Karpas-422 (cell line): ENCODE results near the gene KIZ. TPM values are rescaled to one million over a fixed set of nuclear protein-coding genes. Genes with fewer than 3 reads are reported as not detected.

Experiments
- DNase-seq: peaks from one replicate; pipeline ENCODE4 v3.0.0-alpha.2; 2015
- H2AFZ ChIP-seq: fragments of 200-600 bp; sonication (generic); 2 replicates; pipeline ENCODE4 v1.6.1; 2014; ENCODE audit warnings: antibody characterized with exemption, low read length, mixed read lengths
- H3K27ac ChIP-seq: fragments of 200-600 bp; sonication (generic); 2 replicates; pipeline ENCODE4 v1.5.1; 2014; ENCODE audit warnings: mild to moderate bottlenecking, low read length, moderate library complexity
- H3K27me3 ChIP-seq: fragments of 200-600 bp; sonication (generic); 2 replicates; pipeline ENCODE4 v1.6.1; 2014; ENCODE audit warnings: low read length, mixed read lengths
- H3K36me3 ChIP-seq: fragments of 200-600 bp; sonication (generic); 2 replicates; pipeline ENCODE4 v1.6.1; 2014; ENCODE audit warnings: low read length, mixed read lengths; ENCODE audit not compliant: insufficient read depth
- H3K4me1 ChIP-seq: fragments of 200-600 bp; sonication (generic); 2 replicates; pipeline ENCODE4 v1.6.1; 2014; ENCODE audit warnings: mild to moderate bottlenecking, low read length, mixed read lengths
- H3K4me2 ChIP-seq: fragments of 200-600 bp; sonication (generic); 2 replicates; pipeline ENCODE4 v1.6.1; 2014; ENCODE audit warnings: low read length, low read depth, mild to moderate bottlenecking; ENCODE audit not compliant: poor library complexity, severe bottlenecking
- H3K4me3 ChIP-seq: fragments of 200-600 bp; sonication (generic); 2 replicates; pipeline ENCODE4 v1.5.1; 2014; ENCODE audit warnings: mild to moderate bottlenecking, antibody characterized with exemption, low read length, mixed read lengths
- H3K79me2 ChIP-seq: fragments of 200-600 bp; sonication (generic); 2 replicates; pipeline ENCODE4 v1.6.1; 2014; ENCODE audit warnings: mild to moderate bottlenecking, low read length, mixed read lengths
- H3K9ac ChIP-seq: fragments of 200-600 bp; sonication (generic); 2 replicates; pipeline ENCODE4 v1.6.0; 2014; ENCODE audit warnings: low read length
- H3K9me2 ChIP-seq: fragments of 200-600 bp; sonication (generic), shearing (Covaris generic); replicated peaks from 2 replicates; pipeline ENCODE4 v1.6.0; 2014; ENCODE audit warnings: mild to moderate bottlenecking, low read length, moderate library complexity; ENCODE audit not compliant: insufficient read depth
- H3K9me3 ChIP-seq: fragments of 300-700, 200-600 bp; sonication (generic); 2 replicates; pipeline ENCODE4 v1.6.1; 2014; ENCODE audit warnings: low read length, mixed read lengths
- H4K20me1 ChIP-seq: fragments of 200-600 bp; sonication (generic); 2 replicates; pipeline ENCODE4 v1.6.1; 2014; ENCODE audit warnings: mild to moderate bottlenecking, antibody characterized with exemption, low read length, low read depth; ENCODE audit not compliant: insufficient read depth
- total RNA-seq: library from RNA; depleted of rRNA; stranded (reverse); fragments of >200 nt; shearing (Covaris generic); gene quantifications from 2 replicates; pipeline ENCODE4 v1.2.3, GENCODE V29; 2014; ENCODE audit warnings: low replicate concordance

Gene KIZ
- total RNA-seq, 1 experiment from 2014 or later: 22.1 TPM

DNA sequence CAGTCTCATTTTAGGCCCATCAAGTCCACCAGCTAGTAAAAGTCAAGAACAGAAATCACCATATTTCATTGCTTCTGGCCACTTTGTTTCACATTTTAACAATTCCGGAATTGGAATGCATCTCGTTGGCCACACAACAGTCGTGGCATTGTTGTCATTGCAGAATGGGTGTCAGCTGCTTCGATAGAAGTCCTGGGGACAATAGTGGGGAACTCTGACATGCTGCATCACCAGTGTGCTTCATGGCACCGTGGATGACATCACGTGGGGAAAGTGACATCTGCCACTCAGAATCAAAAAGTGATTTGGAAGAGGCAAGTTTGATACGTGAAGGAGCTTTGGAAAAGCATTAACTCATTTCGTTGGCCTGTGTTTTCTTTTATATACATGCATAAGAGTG lies 133.5 kb downstream of the KIZ start:
- no peak overlapping the region for H2AFZ ChIP-seq
- no peak overlapping the region for H3K27ac ChIP-seq
- H3K9me3 ChIP-seq: no peaks in the 10 kb centered on the region
- H3K4me3 ChIP-seq: no peak overlapping the region
- H3K4me1 ChIP-seq: no peaks in the 10 kb centered on the region
- H3K27me3 ChIP-seq: no peaks in the 10 kb centered on the region
- H4K20me1 ChIP-seq: no peaks in the 10 kb centered on the region
- no peak overlapping the region for H3K4me2 ChIP-seq
- no peaks in the 10 kb centered on the region for H3K36me3 ChIP-seq
- no peaks in the 10 kb centered on the region for H3K79me2 ChIP-seq
- no peak overlapping the region for H3K9ac ChIP-seq
- DNase-seq: no peak
- no peaks in the 10 kb centered on the region for H3K9me2 ChIP-seq

DNA sequence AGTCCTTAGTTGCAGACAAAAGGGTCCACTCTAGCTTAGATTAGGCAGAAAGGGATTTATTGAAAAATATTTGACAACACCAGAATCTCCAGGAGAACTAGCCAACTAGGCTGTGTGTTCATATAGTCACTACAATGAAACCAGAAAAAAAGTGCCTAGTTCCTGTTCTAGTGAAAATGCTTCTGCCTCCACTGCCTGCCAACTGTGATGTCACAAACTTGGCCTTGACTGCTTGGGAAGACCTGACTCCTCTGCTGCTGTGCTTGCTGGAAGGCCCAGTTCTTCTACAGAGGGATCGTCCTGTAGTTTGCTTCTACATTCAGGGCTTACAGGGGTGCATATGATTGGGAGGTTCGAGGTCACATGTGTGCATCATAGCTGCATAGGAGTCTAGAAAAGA lies 136.9 kb downstream of the KIZ start:
- H3K4me2 ChIP-seq: no peak overlapping the region
- DNase-seq: no peak
- no peak overlapping the region for H3K27ac ChIP-seq
- no peaks in the 10 kb centered on the region for H3K36me3 ChIP-seq
- H2AFZ ChIP-seq: no peak overlapping the region
- H4K20me1 ChIP-seq: no peaks in the 10 kb centered on the region
- H3K4me1 ChIP-seq: no peaks in the 10 kb centered on the region
- no peaks in the 10 kb centered on the region for H3K9me2 ChIP-seq
- H3K79me2 ChIP-seq: no peaks in the 10 kb centered on the region
- H3K9ac ChIP-seq: no peak overlapping the region
- no peaks in the 10 kb centered on the region for H3K27me3 ChIP-seq
- H3K9me3 ChIP-seq: no peaks in the 10 kb centered on the region
- no peak overlapping the region for H3K4me3 ChIP-seq

DNA sequence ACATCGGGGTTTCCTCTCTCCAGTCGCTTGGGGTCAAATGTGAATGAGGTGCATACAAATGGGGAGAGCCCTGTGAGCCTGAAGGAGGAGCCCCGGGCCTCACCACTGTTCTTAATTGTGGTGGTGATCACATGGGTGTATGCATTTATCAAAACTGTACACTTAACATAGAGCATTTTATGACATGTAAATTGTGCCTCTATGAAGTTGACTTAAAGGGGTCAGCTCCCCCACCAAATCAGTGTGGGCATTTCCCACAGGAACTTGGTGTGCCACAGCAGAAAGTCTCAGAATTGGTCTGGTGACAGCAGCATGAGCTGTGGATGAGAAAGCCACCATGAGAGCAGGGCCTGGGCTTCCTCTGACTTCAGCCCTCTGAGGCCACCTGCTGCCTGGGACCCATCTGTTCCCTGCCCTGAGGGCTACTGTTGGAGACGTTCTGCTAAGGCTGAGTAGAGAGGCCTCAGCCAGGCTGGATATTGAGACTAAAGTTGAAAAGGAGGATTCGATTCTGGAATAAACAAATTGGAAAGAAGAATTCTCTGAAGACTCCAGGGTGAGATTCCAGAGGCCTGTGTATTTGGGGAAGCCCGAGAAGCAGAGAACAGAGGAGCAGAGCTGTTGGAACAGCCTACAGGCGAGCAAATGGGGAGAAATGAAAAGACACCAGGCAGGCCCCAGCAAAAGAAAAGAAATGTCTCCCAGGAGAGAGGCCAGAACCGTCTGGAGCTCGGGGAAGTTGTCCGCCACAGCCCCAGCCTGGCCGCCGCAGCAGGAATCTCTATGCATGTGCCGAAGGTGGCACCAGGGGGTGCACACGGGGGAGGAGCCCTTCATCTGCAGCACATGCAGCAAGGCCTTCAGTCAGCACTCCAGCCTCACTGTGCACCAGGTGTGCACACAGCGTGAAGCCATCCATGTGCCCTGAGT lies 139.6 kb downstream of the KIZ start:
- Histone ChIP-seq H3K9ac (no peak overlapping the region), H3K9me2 (no peaks in the 10 kb centered on the region), H4K20me1 (no peaks in the 10 kb centered on the region), H3K27me3 (no peaks in the 10 kb centered on the region), H3K4me1 (no peaks in the 10 kb centered on the region), H3K9me3 (no peaks in the 10 kb centered on the region), H3K27ac (no peak overlapping the region), H2AFZ (no peak overlapping the region), H3K36me3 (no peaks in the 10 kb centered on the region), H3K79me2 (no peaks in the 10 kb centered on the region), H3K4me2 (no peak overlapping the region), H3K4me3 (no peak overlapping the region)
- no peak for DNase-seq

DNA sequence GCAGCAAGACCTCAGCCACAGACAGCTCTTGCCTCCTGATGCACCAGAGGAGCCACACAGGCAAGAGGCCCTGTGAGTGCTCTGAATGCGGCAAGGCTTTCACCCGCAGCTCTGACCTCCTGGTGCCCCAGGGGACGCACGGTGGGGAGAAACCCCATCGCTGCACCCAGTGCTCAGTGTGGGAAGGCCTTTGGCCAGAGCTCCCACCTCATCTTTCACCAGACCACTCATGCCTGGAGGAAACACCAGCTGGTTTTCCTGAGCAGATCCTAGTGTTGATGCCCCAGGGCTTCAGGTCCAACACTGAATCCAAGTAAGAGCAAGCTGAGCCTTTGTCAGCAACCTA lies 140.3 kb downstream of the KIZ start:
- no peak overlapping the region for H3K27ac ChIP-seq
- H3K9me3 ChIP-seq: no peaks in the 10 kb centered on the region
- H3K9me2 ChIP-seq: no peaks in the 10 kb centered on the region
- H3K4me1 ChIP-seq: no peaks in the 10 kb centered on the region
- H3K27me3 ChIP-seq: no peaks in the 10 kb centered on the region
- no peak overlapping the region for H3K9ac ChIP-seq
- H3K36me3 ChIP-seq: no peaks in the 10 kb centered on the region
- H2AFZ ChIP-seq: no peak overlapping the region
- H4K20me1 ChIP-seq: no peaks in the 10 kb centered on the region
- H3K79me2 ChIP-seq: no peaks in the 10 kb centered on the region
- no peak overlapping the region for H3K4me2 ChIP-seq
- H3K4me3 ChIP-seq: no peak overlapping the region
- no peak for DNase-seq

DNA sequence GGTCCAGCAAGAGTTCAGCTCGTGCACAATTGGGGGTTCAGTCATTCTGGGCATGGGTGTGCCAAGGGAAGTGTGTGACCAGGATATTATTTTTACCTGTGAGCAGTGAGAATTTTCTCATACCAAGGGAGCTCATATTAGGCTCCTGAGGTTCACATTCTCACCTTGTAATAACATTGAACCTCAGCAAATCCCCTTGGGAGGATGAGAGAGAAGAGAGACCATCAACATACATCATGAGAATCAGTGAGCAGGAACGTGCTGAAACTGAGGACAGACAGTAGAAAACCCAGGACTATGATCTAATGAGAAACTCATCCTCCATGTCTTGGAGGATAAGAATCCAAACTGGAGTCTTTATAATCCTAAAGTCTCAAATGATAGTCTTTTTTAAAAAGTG lies 143.9 kb downstream of the KIZ start:
- no peak overlapping the region for H3K4me3 ChIP-seq
- DNase-seq: no peak
- H3K79me2 ChIP-seq: no peaks in the 10 kb centered on the region
- H3K4me1 ChIP-seq: no peaks in the 10 kb centered on the region
- H3K9ac ChIP-seq: no peak overlapping the region
- no peaks in the 10 kb centered on the region for H3K36me3 ChIP-seq
- H3K27me3 ChIP-seq: no peaks in the 10 kb centered on the region
- no peaks in the 10 kb centered on the region for H4K20me1 ChIP-seq
- H3K27ac ChIP-seq: no peak overlapping the region
- H3K9me2 ChIP-seq: no peaks in the 10 kb centered on the region
- no peak overlapping the region for H3K4me2 ChIP-seq
- no peak overlapping the region for H2AFZ ChIP-seq
- H3K9me3 ChIP-seq: no peaks in the 10 kb centered on the region

- H3K27me3 ChIP-seq: no peaks in the 10 kb centered on the region
- H3K9me2 ChIP-seq: no peaks in the 10 kb centered on the region
- no peak overlapping the region for H3K4me3 ChIP-seq
- no peak for DNase-seq
- no peaks in the 10 kb centered on the region for H3K79me2 ChIP-seq
- no peak overlapping the region for H2AFZ ChIP-seq
- H3K9me3 ChIP-seq: no peaks in the 10 kb centered on the region
- no peaks in the 10 kb centered on the region for H3K4me1 ChIP-seq
- no peak overlapping the region for H3K4me2 ChIP-seq
- H4K20me1 ChIP-seq: no peaks in the 10 kb centered on the region
- H3K9ac ChIP-seq: no peak overlapping the region
- H3K36me3 ChIP-seq: no peaks in the 10 kb centered on the region
- H3K27ac ChIP-seq: no peak overlapping the region
Observed at GRCh38 chr20:21270806-21271205, 144.9 kb downstream of the KIZ start.

DNA sequence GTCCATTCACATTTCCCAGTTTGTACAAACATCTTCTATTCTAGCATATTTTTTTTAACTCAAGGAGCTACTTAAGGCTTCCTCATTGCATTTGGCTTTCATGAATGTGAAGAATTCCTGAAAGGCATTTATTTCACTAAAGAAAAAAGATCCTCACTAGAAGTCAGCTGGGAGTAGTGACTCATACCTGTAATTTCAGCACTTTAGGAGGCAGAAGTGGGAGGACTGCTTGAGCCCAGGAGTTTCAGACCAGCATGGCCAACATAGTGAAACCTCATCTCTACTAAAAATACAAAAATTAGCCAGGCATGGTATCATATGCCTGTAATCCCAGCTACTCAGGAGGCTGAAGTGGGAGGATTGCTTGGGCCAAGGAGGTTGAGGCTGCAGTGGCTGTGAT lies 146.4 kb downstream of the KIZ start:
- no peak overlapping the region for H3K9ac ChIP-seq
- no peak overlapping the region for H3K4me2 ChIP-seq
- no peaks in the 10 kb centered on the region for H3K79me2 ChIP-seq
- H3K9me2 ChIP-seq: no peaks in the 10 kb centered on the region
- no peaks in the 10 kb centered on the region for H3K4me1 ChIP-seq
- DNase-seq: no peak
- H3K9me3 ChIP-seq: no peaks in the 10 kb centered on the region
- H2AFZ ChIP-seq: no peak overlapping the region
- H3K27me3 ChIP-seq: no peaks in the 10 kb centered on the region
- no peaks in the 10 kb centered on the region for H3K36me3 ChIP-seq
- H3K4me3 ChIP-seq: no peak overlapping the region
- H3K27ac ChIP-seq: no peak overlapping the region
- H4K20me1 ChIP-seq: no peaks in the 10 kb centered on the region

DNA sequence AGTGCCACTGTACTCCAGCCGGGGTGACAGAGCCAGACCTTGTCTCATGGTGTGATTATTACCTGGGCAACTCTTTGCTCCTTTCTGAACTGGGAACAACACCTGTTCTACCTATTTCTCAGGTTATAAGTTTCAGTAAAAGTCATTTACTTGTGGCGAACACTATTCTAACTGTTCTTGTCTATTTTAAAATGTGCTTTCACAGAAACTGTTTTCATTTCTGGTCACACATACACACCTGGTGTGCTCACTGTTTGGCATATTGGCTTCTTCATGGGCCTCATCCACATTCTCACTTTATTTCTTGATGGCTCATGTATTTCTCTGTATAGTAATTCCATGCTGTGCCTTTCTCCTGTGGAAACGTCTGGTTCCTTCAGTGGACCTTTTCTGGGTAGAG lies 146.8 kb downstream of the KIZ start:
- H2AFZ ChIP-seq: no peak overlapping the region
- DNase-seq: no peak
- H3K4me1 ChIP-seq: no peaks in the 10 kb centered on the region
- H3K4me2 ChIP-seq: no peak overlapping the region
- H3K27me3 ChIP-seq: no peaks in the 10 kb centered on the region
- no peaks in the 10 kb centered on the region for H3K9me2 ChIP-seq
- no peak overlapping the region for H3K9ac ChIP-seq
- H3K36me3 ChIP-seq: no peaks in the 10 kb centered on the region
- no peaks in the 10 kb centered on the region for H3K9me3 ChIP-seq
- no peak overlapping the region for H3K27ac ChIP-seq
- no peaks in the 10 kb centered on the region for H3K79me2 ChIP-seq
- no peaks in the 10 kb centered on the region for H4K20me1 ChIP-seq
- no peak overlapping the region for H3K4me3 ChIP-seq
